ENCODE measurements around the gene DCP1B.

DNA sequence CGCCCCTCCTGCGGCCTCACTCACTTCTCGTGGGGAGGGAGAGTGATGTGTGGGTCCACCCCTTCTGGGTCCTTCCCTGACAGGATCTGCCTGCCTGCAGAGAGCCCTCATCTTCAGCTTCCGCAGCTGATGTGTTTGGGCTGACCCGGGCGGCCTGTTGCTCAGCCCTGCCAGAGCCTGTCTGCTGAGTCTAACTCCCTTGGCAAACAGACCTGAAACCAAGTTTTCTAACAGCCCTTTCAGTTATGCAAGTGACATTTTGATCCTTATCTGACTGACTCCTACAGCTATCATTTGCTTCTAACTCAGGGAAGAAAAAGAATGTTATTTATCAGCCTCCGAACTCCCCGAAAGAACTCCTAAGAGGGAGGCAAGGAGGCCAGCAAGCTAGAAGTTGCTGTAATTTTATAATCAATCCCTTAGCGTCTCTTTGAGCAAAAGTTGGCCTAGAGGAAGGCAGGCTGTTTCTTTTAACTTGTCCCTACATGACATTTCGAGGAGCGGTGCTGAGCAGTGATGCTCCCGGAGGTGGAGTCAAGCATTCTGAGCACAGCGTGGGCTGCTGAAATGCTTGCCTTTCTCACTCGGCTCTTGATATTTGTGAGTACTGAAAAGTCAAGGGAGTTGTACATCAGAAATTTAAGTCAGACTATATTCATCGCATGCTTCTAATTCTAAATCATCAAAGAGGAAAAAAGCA is 54.3 kb downstream of the DCP1B start:
- TF ChIP-seq, protein P1, sequence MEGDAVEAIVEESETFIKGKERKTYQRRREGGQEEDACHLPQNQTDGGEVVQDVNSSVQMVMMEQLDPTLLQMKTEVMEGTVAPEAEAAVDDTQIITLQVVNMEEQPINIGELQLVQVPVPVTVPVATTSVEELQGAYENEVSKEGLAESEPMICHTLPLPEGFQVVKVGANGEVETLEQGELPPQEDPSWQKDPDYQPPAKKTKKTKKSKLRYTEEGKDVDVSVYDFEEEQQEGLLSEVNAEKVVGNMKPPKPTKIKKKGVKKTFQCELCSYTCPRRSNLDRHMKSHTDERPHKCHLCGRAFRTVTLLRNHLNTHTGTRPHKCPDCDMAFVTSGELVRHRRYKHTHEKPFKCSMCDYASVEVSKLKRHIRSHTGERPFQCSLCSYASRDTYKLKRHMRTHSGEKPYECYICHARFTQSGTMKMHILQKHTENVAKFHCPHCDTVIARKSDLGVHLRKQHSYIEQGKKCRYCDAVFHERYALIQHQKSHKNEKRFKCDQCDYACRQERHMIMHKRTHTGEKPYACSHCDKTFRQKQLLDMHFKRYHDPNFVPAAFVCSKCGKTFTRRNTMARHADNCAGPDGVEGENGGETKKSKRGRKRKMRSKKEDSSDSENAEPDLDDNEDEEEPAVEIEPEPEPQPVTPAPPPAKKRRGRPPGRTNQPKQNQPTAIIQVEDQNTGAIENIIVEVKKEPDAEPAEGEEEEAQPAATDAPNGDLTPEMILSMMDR (IDR thresholded peaks at IDR 0.05): no peak
- TF ChIP-seq EZH2 (IDR thresholded peaks at IDR 0.05; ENCODE audit: borderline replicate concordance, insufficient read depth, low read depth, low read length, poor library complexity, severe bottlenecking): no peak
